Activated CD4-positive, alpha-beta T cell treated with anti-CD3 and anti-CD28 coated beads for 1 hour (primary cell): ENCODE results near the gene CFAP119.

ENCODE experiments used
- DNase-seq: peaks from one replicate; pipeline ENCODE4 v3.0.0-alpha.2; 2020

The CFAP119 gene

GRCh38 chr16:30737794-30738648 lies 23.8 kb downstream of the CFAP119 start:
- no peak for DNase-seq

- DNase-seq = no peak
Observed at GRCh38 chr16:30736995-30737793, 24.7 kb downstream of the CFAP119 start.

- no peak for DNase-seq
Observed at GRCh38 chr16:30731411-30731810, 30.5 kb downstream of the CFAP119 start.

GRCh38 chr16:30728899-30729672 lies 32.8 kb downstream of the CFAP119 start:
- DNase-seq = no peak

- DNase-seq = no peak
Observed at GRCh38 chr16:30728321-30728720, 33.5 kb downstream of the CFAP119 start.

- no peak for DNase-seq
Observed at GRCh38 chr16:30725418-30725792, 36.5 kb downstream of the CFAP119 start.

GRCh38 chr16:30724641-30725417 lies 37.0 kb downstream of the CFAP119 start:
- DNase-seq = no peak

GRCh38 chr16:30723725-30724355 lies 38.0 kb downstream of the CFAP119 start:
- no peak for DNase-seq

GRCh38 chr16:30722916-30723315 lies 38.9 kb downstream of the CFAP119 start:
- DNase-seq = no peak

GRCh38 chr16:30722443-30722842 lies 39.4 kb downstream of the CFAP119 start:
- no peak for DNase-seq

- no peak for DNase-seq
Observed at GRCh38 chr16:30721606-30722005, 40.3 kb downstream of the CFAP119 start.

GRCh38 chr16:30721167-30721566 lies 40.7 kb downstream of the CFAP119 start:
- DNase-seq = no peak

GRCh38 chr16:30720694-30721093 lies 41.2 kb downstream of the CFAP119 start:
- no peak for DNase-seq

- no peak for DNase-seq
Observed at GRCh38 chr16:30720086-30720485, 41.8 kb downstream of the CFAP119 start.

GRCh38 chr16:30715750-30716445 lies 46.0 kb downstream of the CFAP119 start:
- DNase-seq = no peak

GRCh38 chr16:30711712-30712111 lies 50.1 kb downstream of the CFAP119 start:
- DNase-seq = no peak

GRCh38 chr16:30710971-30711370 lies 50.9 kb downstream of the CFAP119 start:
- DNase-seq = no peak
